ENCODE data around the gene RFX3.

- no peak for TF ChIP-seq CTCF (IDR thresholded peaks at IDR 0.05 in 4 of 5, conservative IDR thresholded peaks at IDR 0.05 in 1 of 5)
- no peak for TF ChIP-seq POLR2A (IDR thresholded peaks at IDR 0.05)
These were observed 92.0 kb downstream of the RFX3 start for GRCh38 chr9:3433754-3434153.

Measured in gastrocnemius medialis (tissue), 4 donors.